H9 (cell line): ENCODE measurements around the gene PELI2. TPM values are rescaled to one million over a fixed set of nuclear protein-coding genes. Genes with fewer than 3 reads are reported as not detected.

Source experiments
- DNase-seq: peaks from one replicate; pipeline ENCODE4 v3.0.0-alpha.2; 2017
- H2AFZ ChIP-seq: one replicate; pipeline ENCODE4 v1.6.1; 2013; ENCODE audit warnings: mild to moderate bottlenecking, low read length, control low read depth, moderate library complexity
- H2AK5ac ChIP-seq: 2 replicates; pipeline ENCODE4 v1.6.1; 2013; ENCODE audit warnings: low read length, control low read depth, mixed read lengths; ENCODE audit not compliant: insufficient read length
- H2BK120ac ChIP-seq: one replicate; pipeline ENCODE4 v1.6.1; 2013; ENCODE audit warnings: low read depth, mild to moderate bottlenecking, low read length, control low read depth, inconsistent platforms; ENCODE audit not compliant: poor library complexity, severe bottlenecking
- H2BK12ac ChIP-seq: 2 replicates; pipeline ENCODE4 v1.6.1; 2013; ENCODE audit warnings: low read length, control low read depth, mixed read lengths, low read depth; ENCODE audit not compliant: insufficient read length
- H2BK15ac ChIP-seq: 2 replicates; pipeline ENCODE4 v1.6.1; 2013; ENCODE audit warnings: low read depth, low read length, control low read depth
- H2BK20ac ChIP-seq: one replicate; pipeline ENCODE4 v1.6.1; 2013; ENCODE audit warnings: low read depth, mild to moderate bottlenecking, low read length, control low read depth, inconsistent platforms; ENCODE audit not compliant: poor library complexity, severe bottlenecking
- H2BK5ac ChIP-seq: 2 replicates; pipeline ENCODE4 v1.6.1; 2013; ENCODE audit warnings: low read length, control low read depth, mixed read lengths; ENCODE audit not compliant: insufficient read length
- H3K14ac ChIP-seq: 2 replicates; pipeline ENCODE4 v1.6.1; 2013; ENCODE audit warnings: low read length, control low read depth; ENCODE audit not compliant: insufficient read depth
- H3K18ac ChIP-seq: 2 replicates; pipeline ENCODE4 v1.6.1; 2013; ENCODE audit warnings: low read depth, mild to moderate bottlenecking, mixed read lengths, low read length, control low read depth; ENCODE audit not compliant: insufficient read length
- H3K23ac ChIP-seq: 2 replicates; pipeline ENCODE4 v1.6.1; 2013; ENCODE audit warnings: low read length, control low read depth, mixed read lengths, low read depth; ENCODE audit not compliant: insufficient read length
- H3K23me2 ChIP-seq: 2 replicates; pipeline ENCODE4 v1.6.1; 2013; ENCODE audit warnings: low read depth, mild to moderate bottlenecking, mixed read lengths, low read length, control low read depth; ENCODE audit not compliant: insufficient read length, poor library complexity, severe bottlenecking
- H3K27ac ChIP-seq: 2 replicates; pipeline ENCODE4 v1.5.1; 2013; ENCODE audit warnings: low read length, control low read depth, mixed read lengths, low read depth; ENCODE audit not compliant: insufficient read length
- H3K27me3 ChIP-seq: 2 replicates; pipeline ENCODE4 v1.6.1; 2013; ENCODE audit warnings: low read length, control low read depth, inconsistent platforms; ENCODE audit not compliant: insufficient read depth
- H3K4ac ChIP-seq: 2 replicates; pipeline ENCODE4 v1.6.1; 2013; ENCODE audit warnings: low read depth, mild to moderate bottlenecking, control low read depth, inconsistent platforms, low read length, moderate library complexity
- H3K4me1 ChIP-seq: 2 replicates; pipeline ENCODE4 v1.6.1; 2013; ENCODE audit warnings: low read length, control low read depth, inconsistent platforms; ENCODE audit not compliant: insufficient read depth
- H3K4me2 ChIP-seq: 2 replicates; pipeline ENCODE4 v1.6.1; 2013; ENCODE audit warnings: low read length, control low read depth, mixed read lengths; ENCODE audit not compliant: insufficient read length, insufficient read depth
- H3K56ac ChIP-seq: 2 replicates; pipeline ENCODE4 v1.6.1; 2013; ENCODE audit warnings: low read depth, mild to moderate bottlenecking, mixed read lengths, low read length, control low read depth; ENCODE audit not compliant: insufficient read length
- H3K79me1 ChIP-seq: 2 replicates; pipeline ENCODE4 v1.6.1; 2013; ENCODE audit warnings: low read depth, mild to moderate bottlenecking, moderate library complexity, low read length, control low read depth, inconsistent platforms; ENCODE audit not compliant: insufficient read depth, poor library complexity, severe bottlenecking
- H3K79me2 ChIP-seq: 2 replicates; pipeline ENCODE4 v1.6.1; 2013; ENCODE audit warnings: low read length, control low read depth, inconsistent platforms; ENCODE audit not compliant: insufficient read depth
- H3K9ac ChIP-seq: 2 replicates; pipeline ENCODE4 v1.6.1; 2013; ENCODE audit warnings: low read length, control low read depth, mixed read lengths; ENCODE audit not compliant: insufficient read length; ENCODE audit errors: extremely low read depth
- H3K9me3 ChIP-seq: one replicate; pipeline ENCODE4 v1.6.1; 2013; ENCODE audit warnings: low read depth, low read length, inconsistent platforms; ENCODE audit not compliant: control insufficient read depth
- H3T11ph ChIP-seq: one replicate; pipeline ENCODE4 v1.6.1; 2013; ENCODE audit warnings: mild to moderate bottlenecking, low read length, control low read depth, inconsistent platforms
- H4K20me1 ChIP-seq: one replicate; pipeline ENCODE4 v1.6.1; 2013; ENCODE audit not compliant: control insufficient read depth, insufficient read length, insufficient read depth
- H4K5ac ChIP-seq: 2 replicates; pipeline ENCODE4 v1.6.1; 2013; ENCODE audit warnings: low read depth, mild to moderate bottlenecking, mixed read lengths, low read length, control low read depth; ENCODE audit not compliant: insufficient read length
- H4K8ac ChIP-seq: replicated peaks from 2 replicates; pipeline ENCODE4 v1.6.1; 2013; ENCODE audit warnings: low read length, control low read depth, mixed read lengths, low read depth; ENCODE audit not compliant: insufficient read length
- H4K91ac ChIP-seq: 2 replicates; pipeline ENCODE4 v1.6.1; 2013; ENCODE audit warnings: low read depth, mild to moderate bottlenecking, moderate library complexity, mixed read lengths, low read length, control low read depth; ENCODE audit not compliant: insufficient read length
- H3K27ac Mint-ChIP-seq, 3 experiments: 2 replicates in 2 of 3; 3 replicates in 1 of 3; pipeline ENCODE4 v1.8.0; 2020 to 2021; ENCODE audit warnings: mixed read lengths in 3 of 3, mild to moderate bottlenecking in 1 of 3, moderate library complexity in 1 of 3
- H3K27me3 Mint-ChIP-seq: 2 replicates; pipeline ENCODE4 v1.8.0; 2021; ENCODE audit warnings: low read depth, mild to moderate bottlenecking, moderate library complexity, mixed read lengths
- H3K36me3 Mint-ChIP-seq, 3 experiments: 2 replicates in 2 of 3; 3 replicates in 1 of 3; pipeline ENCODE4 v1.8.0; 2020 to 2021; ENCODE audit warnings: low read depth in 3 of 3, mixed read lengths in 3 of 3; ENCODE audit not compliant: insufficient read depth in 1 of 3
- H3K4me1 Mint-ChIP-seq, 2 experiments: 2 replicates each; pipeline ENCODE4 v1.8.0; 2020; ENCODE audit warnings: mixed read lengths in 2 of 2
- H3K4me3 Mint-ChIP-seq, 2 experiments: 2 replicates in 1 of 2; 3 replicates in 1 of 2; pipeline ENCODE4 v1.8.0; 2020 to 2021; ENCODE audit warnings: mild to moderate bottlenecking in 2 of 2, mixed read lengths in 2 of 2, moderate library complexity in 1 of 2
- H3K9me3 Mint-ChIP-seq, 2 experiments: 2 replicates in 1 of 2; 3 replicates in 1 of 2; pipeline ENCODE4 v1.8.0; 2020; ENCODE audit warnings: mild to moderate bottlenecking in 2 of 2, mixed read lengths in 2 of 2, moderate library complexity in 1 of 2
- CTCF ChIP-seq: fragments of 200-600 bp; sonication (generic); conservative IDR thresholded peaks from 3 replicates; pipeline ENCODE4 v1.8.0; 2021; ENCODE audit warnings: antibody characterized with exemption, mild to moderate bottlenecking
- WGBS: extraction: QIAGEN DNeasy Blood & Tissue Kit; methylation state at CpG from one replicate; pipeline ENCODE4 v1.1.7; 2013; ENCODE audit warnings: missing lambda C conversion rate, low lambda C conversion rate, mixed read lengths; ENCODE audit not compliant: insufficient read length; ENCODE audit errors: extremely low coverage; 5-methylcytosine and 5-hydroxymethylcytosine counted together
- total RNA-seq: library from RNA; stranded (reverse); gene quantifications from 2 replicates; pipeline ENCODE4 v1.2.1, GENCODE V29; 2021

The PELI2 gene
- total RNA-seq, 1 experiment from 2014 or later, result 18.0 TPM

DNA sequence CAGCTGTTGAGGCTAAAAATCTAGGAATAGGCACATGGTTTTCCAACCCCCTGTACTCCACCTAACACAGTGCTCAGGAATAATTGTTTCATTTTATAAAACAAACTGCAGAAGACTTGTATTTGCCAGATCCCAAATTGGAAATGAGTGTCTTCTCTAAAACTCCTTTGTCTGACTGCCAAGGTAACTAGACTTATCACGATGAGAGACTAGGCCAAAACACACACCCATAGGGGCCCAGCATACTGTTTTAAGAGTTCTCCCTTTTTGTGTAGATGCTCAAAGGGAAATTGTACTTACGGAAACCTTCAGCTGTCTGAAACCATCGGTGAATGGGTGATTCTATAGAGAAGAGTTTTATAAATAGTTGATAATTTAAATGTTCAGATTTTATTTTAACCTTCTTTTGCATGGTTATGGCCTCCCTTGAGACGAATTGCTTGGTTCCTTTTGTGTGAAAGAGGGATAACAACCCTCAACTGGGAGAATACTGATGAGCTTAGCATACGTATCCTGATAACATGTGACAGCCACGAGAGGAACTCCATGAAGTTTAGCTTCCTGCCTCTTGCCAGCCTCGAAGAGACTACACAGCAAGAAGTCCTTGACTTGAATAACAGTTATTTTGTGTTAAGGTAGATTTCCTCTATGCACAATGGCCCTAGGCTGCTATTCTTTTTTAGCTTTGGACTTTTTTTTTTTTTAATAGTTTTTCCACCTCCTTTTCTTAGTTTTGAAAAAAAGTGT lies 103.3 kb downstream of the PELI2 start:
- H2AK5ac ChIP-seq, result no peak overlapping the region
- no peak overlapping the region for H2BK5ac ChIP-seq
- no peaks in the 10 kb centered on the region for H3K4me1 ChIP-seq
- H3K14ac ChIP-seq, result no peak overlapping the region
- no peak overlapping the region for H2AFZ ChIP-seq
- H4K91ac ChIP-seq, result no peak overlapping the region
- no peak overlapping the region for H2BK15ac ChIP-seq
- no peaks in the 10 kb centered on the region for H3K9me3 ChIP-seq
- no peaks in the 10 kb centered on the region; a peak in 2 of 7 replicates for H3K36me3 Mint-ChIP-seq
- WGBS, result no CpG with 5 or more reads among the region's 7 CpGs
- no peaks in the 10 kb centered on the region for H3K27me3 ChIP-seq
- no peaks in the 10 kb centered on the region for H4K20me1 ChIP-seq
- peaks cover 2 to 4% of the 10 kb centered on the region in 2 experiments; a peak in 3 of 4 replicates for H3K4me1 Mint-ChIP-seq
- no peaks in the 10 kb centered on the region for H3K79me1 ChIP-seq
- H3K27me3 Mint-ChIP-seq, result no peaks in the 10 kb centered on the region
- no peak overlapping the region for H2BK120ac ChIP-seq
- H2BK12ac ChIP-seq, result no peak overlapping the region
- no peak overlapping the region for H3K27ac Mint-ChIP-seq
- H4K5ac ChIP-seq, result no peak overlapping the region
- no peaks in the 10 kb centered on the region for H3K9me3 Mint-ChIP-seq
- no peaks in the 10 kb centered on the region for H3K23me2 ChIP-seq
- H3K18ac ChIP-seq, result no peak overlapping the region
- no peak overlapping the region for H3K4me3 Mint-ChIP-seq
- no peak for TF ChIP-seq CTCF
- no peak overlapping the region for H3K4ac ChIP-seq
- H3K9ac ChIP-seq, result no peak overlapping the region
- H3K56ac ChIP-seq, result no peak overlapping the region
- H3T11ph ChIP-seq, result no peak overlapping the region
- DNase-seq, result no peak
- no peaks in the 10 kb centered on the region; the same call in 1 of the 2 replicates for H3K79me2 ChIP-seq
- H2BK20ac ChIP-seq, result no peak overlapping the region
- no peak overlapping the region for H3K4me2 ChIP-seq
- no peak overlapping the region for H3K23ac ChIP-seq
- H3K27ac ChIP-seq, result no peak overlapping the region
- no peak overlapping the region for H4K8ac ChIP-seq
